LNCAP (cell line): ENCODE data around the gene CCDC154.

ENCODE experiments used
- TF ChIP-seq, protein P1 (sequence below): fragments of 450-650 bp; IDR thresholded peaks from 2 replicates; pipeline ENCODE4 v1.5.1; 2017; ENCODE audit warnings: mild to moderate bottlenecking

Gene CCDC154

DNA sequence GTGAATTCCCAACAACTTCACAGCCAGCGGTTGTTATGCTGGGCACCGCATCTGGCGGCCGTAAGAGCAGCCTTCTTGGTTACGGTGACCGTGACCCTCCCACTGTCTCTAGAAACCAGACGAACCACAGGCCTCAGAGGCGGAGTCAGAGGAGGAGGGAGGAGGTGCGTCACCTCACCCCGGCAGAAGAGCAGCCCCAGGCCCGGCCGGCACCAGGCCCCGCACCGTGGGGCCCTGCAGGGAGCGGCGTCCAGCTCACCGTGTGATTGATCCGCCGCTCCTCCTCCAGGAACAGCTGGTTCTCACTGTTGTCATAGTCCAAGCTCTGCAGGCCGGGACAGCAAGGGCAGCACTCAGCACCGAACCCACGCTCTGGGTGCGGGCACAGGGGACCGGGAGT, 16.8 kb upstream of the CCDC154 start:
- TF ChIP-seq, protein P1, sequence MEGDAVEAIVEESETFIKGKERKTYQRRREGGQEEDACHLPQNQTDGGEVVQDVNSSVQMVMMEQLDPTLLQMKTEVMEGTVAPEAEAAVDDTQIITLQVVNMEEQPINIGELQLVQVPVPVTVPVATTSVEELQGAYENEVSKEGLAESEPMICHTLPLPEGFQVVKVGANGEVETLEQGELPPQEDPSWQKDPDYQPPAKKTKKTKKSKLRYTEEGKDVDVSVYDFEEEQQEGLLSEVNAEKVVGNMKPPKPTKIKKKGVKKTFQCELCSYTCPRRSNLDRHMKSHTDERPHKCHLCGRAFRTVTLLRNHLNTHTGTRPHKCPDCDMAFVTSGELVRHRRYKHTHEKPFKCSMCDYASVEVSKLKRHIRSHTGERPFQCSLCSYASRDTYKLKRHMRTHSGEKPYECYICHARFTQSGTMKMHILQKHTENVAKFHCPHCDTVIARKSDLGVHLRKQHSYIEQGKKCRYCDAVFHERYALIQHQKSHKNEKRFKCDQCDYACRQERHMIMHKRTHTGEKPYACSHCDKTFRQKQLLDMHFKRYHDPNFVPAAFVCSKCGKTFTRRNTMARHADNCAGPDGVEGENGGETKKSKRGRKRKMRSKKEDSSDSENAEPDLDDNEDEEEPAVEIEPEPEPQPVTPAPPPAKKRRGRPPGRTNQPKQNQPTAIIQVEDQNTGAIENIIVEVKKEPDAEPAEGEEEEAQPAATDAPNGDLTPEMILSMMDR, result no peak

DNA sequence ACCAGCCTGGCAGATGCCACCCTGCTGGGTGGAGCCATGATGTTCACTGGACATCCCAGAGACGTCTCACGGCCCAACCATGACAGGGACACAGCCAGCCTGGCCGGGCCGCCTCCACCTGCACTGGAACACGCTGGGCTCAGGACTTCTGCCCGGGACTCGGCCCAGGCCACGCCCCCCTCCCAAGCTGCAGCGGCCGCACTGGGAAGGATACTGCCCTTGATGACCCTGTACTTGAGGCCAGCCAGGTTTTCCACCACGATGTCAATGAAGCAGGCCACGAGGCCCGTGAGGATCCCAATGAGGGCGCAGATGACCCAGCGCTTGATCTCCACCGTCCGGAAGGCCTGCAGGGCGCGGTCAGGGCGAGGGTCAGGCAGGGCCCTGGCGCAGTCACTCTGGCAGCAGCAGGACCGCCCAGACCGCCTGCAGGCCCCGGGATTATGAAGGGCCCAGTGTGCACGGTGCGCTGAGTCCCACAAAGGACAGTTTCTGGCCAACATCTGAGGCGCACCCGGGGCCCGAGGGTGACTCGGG, 16.3 kb upstream of the CCDC154 start:
- TF ChIP-seq, protein P1, result no peak

DNA sequence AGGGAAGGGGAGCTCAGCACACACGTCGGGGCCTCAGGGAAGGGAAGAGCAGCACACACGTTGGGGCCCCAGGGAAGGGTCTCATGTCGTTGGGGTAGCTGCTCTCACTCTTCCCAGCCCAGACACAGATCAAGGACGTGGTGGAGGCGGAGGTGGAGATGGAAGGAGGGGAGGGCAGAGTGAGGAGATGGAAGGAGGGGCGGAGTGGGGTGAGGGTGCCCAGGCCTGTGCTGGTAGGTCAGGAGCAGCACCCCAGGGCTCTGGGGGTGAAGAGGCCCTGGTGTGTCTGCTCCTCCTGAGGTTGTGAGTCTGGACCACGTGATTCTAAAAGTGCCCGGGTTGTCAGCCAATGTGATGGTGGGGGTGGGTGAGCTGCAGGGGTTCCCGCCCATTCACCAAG, 15.6 kb upstream of the CCDC154 start:
- TF ChIP-seq, protein P1, result no peak

DNA sequence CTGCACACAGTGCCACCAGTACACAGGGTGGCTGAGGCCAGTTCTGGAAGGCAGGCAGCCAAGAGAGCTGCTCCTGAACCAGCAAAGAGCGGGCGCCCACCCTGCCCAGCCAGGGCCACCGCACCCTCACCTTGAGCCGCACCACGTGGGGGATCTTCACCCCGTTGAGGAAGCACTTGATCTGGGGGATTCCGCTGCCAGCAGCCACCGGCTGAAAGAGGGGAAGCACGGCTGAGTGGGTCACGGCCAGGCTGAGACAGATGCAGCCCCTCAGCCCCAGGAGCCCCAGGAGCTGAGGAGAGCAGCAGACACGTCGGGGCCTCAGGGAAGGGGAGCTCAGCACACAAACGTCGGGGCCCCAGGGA, 14.6 kb upstream of the CCDC154 start:
- TF ChIP-seq, protein P1, result no peak

DNA sequence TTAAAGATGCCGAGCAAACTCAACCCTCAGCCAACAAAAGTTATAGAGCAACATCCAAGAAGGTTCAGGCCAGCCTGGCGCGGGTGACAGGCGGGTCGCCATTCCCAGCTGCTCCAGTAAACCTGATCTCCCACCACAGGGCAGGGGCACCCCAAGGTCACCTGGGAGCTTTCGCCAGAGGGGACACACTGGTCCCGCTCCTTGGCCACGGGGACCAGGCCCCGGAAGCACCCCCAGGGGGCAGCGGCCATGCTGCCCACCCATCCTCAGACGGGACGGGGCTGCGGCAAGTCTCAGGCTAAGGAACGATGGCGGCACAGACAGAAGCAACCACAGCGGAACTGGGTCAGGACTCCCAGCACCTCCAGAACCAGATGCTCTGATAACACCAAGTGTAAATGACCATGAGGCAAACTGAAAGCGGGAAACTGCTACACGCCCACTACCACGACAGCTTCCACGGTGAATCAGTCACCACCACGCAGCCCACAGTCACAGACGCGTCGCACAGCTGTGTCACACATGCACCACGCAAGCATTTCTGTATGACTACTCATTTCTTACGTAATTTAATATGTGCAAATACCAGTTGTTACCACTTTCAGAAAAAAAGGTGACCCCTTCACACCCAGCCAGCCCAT, 14.1 kb upstream of the CCDC154 start:
- TF ChIP-seq, protein P1, result no peak

DNA sequence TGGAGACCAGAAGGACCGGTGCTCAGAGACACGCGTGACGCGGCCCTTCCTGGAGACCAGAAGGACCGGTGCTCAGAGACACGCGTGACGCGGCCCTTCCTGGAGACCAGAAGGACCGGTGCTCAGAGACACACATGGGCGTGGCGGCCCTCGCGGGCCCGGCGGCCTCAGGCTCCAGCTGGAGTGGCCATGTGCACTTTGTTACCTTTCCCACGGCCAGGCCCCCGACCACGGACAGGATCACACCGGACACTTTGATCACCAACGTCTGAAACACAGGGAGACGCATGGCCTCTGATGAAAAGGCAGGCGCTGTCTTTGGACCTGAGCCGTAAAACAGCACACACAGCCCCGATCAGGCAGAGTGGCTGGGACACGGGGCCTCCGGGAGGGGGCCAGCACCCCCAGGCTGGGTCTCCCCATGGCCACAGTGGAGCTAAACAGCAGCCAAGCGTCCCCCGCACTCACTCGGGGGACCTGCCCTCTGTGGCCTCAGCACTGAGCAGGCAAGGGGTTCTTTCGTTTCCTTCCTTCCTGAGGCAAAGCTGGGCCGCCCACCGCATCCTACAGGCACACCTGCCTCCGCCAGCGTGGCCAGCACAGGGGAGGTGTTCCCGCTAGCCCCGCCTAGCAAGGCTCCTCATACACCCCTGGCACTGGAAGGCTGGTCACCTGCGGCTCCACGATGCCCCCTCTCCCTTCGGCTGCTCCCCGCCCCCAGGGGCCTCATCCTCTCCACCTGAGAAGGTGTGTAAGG, 13.3 kb upstream of the CCDC154 start:
- TF ChIP-seq, protein P1, result no peak

DNA sequence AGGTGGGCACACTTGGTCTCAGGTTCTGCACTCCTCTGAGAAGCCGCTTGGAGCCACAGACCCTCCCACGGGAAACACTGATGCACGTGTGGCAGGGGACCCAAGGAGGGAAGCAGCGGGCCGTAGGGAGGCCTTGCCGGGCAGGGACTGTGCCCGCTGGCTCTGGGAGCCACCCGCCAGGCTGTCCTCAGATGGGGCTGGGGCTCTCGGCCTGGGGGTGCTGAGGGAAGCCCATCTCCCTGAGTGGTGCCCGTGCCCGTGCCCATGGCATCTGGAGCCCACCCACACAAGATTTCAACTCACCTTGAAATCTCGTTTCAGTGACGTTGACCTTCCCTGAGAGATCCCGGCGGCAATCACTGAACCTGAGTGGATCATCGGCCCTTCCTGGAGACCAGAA, 12.6 kb upstream of the CCDC154 start:
- TF ChIP-seq, protein P1, result no peak
